ENCODE data around the gene CDHR3. TPM values are rescaled to one million over a fixed set of nuclear protein-coding genes. Genes with fewer than 3 reads are reported as not detected.
A peak's percentile ranks its signal among the peaks of the same experiment; 100 is the strongest.

Gene CDHR3
- total RNA-seq, 2 donors from 2014 or later, result 5.8 to 13.9 TPM

DNA sequence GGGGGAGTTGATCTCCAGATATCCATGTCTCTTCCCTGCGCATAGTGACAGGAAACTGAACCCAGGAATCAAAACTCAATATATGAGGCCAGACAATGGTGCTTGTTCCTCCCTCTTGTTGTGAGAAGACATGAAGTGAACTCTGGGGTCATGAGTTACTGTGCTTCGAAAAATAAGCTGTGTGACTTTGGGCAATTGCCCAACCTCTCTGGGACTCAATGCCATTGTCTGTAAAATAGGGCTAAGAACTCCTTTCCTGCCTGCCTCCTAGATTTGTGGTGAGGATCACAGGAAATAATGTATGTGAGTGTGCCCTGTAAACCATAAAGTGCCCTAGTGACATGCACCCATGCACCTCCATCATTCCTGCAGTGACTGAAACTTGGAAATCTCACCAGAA lies 100.6 kb downstream of the CDHR3 start:
- DNase-seq, result no peak
- H3K4me1 Mint-ChIP-seq, result peaks cover 15% of the 10 kb centered on the region
- H3K27ac Mint-ChIP-seq, result no peak overlapping the region
- H3K9me3 ChIP-seq (ENCODE audit: control insufficient read depth, low read length, poor library complexity, severe bottlenecking), result no peaks in the 10 kb centered on the region
- H3K4me3 Mint-ChIP-seq, result no peak overlapping the region
- ATAC-seq, result no peak
- H3K36me3 Mint-ChIP-seq (ENCODE audit: low read depth), result no peaks in the 10 kb centered on the region
- no peaks in the 10 kb centered on the region for H3K27me3 Mint-ChIP-seq

DNA sequence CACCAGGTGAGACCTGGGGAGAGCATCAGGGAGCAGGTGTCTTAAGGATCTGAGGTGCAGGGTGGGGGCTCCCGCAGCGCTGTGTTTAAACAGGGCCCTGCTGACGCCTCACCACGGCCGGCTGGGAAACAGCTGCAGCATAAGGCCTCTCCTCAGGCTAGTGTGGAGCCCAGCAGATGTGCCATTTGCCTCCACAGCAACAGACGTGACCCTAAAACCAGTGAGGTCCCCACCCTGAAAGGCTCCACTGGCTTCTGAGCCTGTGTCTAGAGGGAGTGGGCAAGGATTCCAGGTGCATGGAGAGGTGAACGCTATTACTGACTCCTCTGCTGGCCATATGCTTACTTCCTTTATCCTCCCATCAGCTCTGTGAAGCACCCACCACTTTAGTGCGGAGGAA lies 101.3 kb downstream of the CDHR3 start:
- no peaks in the 10 kb centered on the region for H3K36me3 Mint-ChIP-seq (ENCODE audit: low read depth)
- H3K27ac Mint-ChIP-seq, result no peak overlapping the region
- H3K27me3 Mint-ChIP-seq, result no peaks in the 10 kb centered on the region
- DNase-seq, result no peak
- no peak for ATAC-seq
- H3K9me3 ChIP-seq (ENCODE audit: control insufficient read depth, low read length, poor library complexity, severe bottlenecking), result no peaks in the 10 kb centered on the region
- peaks cover 20% of the 10 kb centered on the region for H3K4me1 Mint-ChIP-seq
- no peak overlapping the region for H3K4me3 Mint-ChIP-seq

DNA sequence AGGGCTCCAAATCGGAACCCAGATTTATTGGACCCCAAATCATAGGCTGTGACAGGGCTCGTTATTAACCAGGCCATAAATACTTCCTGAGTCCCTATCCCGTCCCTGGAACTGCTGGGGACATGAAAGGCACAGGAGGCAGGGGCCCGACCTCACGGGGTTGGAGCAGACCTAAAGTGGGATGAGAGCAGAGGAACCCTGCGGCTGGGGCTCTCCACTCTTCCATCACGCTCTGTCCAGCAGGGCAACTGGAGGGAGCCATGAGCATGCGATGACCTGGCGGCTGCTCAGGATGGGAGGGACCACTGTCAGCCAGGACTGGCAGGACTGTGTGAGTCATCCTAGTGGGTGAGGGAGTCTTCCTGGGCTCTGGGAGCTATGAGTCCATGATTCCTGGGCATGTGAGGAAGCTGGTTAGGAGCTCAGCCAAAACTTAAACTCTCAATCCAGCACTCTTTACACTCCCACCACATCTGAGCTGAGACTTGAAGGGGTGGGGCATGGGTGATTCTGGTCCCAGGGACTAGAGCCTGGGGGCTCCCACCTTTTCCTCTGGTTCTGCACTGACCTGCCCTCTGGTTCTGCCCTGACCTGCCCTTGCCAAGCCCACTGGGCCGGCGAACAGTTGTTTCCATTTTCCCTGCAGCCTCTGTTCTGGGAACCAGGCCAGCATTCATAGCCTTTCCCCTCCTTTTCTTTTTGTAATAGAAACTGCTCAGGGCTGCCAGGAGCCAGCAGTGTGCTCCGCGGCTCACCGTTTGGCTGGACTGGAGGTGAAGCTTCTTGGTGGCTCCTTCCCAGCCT lies 101.9 kb downstream of the CDHR3 start:
- Mint-ChIP-seq H3K27ac (no peak overlapping the region), H3K36me3 (ENCODE audit: low read depth) (no peaks in the 10 kb centered on the region), H3K4me1 (peaks cover 24% of the 10 kb centered on the region), H3K27me3 (no peaks in the 10 kb centered on the region), H3K4me3 (no peak overlapping the region)
- DNase-seq (no peak), ATAC-seq (no peak)
- no peaks in the 10 kb centered on the region for H3K9me3 ChIP-seq (ENCODE audit: control insufficient read depth, low read length, poor library complexity, severe bottlenecking)

DNA sequence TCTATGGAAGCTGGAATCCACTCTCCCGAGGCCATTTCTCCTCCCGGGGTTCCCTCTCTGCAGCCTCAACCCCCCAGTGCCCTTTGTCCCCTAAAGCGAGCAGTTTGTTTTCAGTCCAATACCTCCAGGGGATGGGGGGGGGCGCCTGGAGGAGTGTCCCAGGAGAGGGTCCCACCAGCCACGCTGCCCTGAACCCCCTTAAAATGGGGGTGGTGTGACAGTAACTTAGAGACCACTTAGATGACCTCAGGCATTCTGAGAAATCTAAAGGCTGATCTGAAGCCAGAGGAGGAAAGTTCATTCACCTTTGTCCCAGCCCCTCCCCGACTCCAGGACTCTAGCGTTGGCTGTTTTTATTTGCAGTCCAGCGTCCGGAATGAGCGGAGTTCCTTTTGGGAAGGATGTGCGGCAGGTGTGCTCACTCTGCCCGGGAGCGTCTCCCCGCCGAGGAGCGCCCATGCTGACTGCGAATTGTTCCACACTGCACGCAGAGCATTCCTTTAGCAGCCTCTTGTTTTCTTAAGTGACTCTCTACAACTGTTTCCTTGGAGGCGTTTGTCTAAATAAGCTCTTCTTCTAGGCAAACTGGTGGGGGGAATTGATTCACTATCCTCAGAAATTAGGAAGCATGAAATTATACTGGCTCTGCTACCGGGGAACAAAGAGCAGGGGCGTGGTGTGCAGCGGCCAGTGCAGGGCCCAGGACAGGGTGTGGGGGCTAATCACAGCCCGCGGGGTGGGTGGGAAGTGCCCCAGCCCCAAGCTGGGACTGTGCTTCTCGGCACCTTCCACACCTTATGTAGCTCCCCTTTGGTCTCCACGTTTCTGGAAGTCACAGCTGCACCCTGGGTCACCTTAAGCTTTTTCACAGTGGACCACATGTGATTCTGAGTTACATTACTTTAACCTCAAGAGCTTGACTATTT lies 102.8 kb downstream of the CDHR3 start:
- Mint-ChIP-seq H3K27ac (no peak overlapping the region), H3K4me3 (no peak overlapping the region), H3K4me1 (peaks cover 28% of the 10 kb centered on the region), H3K36me3 (ENCODE audit: low read depth) (no peaks in the 10 kb centered on the region), H3K27me3 (no peaks in the 10 kb centered on the region)
- H3K9me3 ChIP-seq (ENCODE audit: control insufficient read depth, low read length, poor library complexity, severe bottlenecking), result no peaks in the 10 kb centered on the region
- ATAC-seq (no peak), DNase-seq (no peak)

DNA sequence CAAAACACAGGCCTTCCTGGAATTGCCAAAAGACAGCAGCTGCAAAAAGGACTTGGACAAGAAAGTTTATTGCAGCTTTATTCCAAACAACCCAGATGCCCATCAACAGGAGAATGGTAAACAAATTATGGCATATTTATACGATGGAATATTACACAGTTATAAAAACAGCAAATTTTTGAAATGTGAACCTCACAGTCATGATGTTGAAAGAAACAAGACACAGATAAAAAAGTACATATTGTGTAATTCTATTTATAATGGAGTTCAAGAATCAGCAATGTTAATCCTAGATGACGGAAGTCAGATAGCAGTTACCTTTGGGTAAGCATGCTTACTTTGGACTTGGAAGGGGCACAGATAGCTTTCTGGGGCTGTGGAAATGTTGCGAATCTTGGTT lies 104.6 kb downstream of the CDHR3 start:
- no peak for ATAC-seq
- Mint-ChIP-seq H3K36me3 (ENCODE audit: low read depth) (no peaks in the 10 kb centered on the region), H3K4me1 (peaks cover 37% of the 10 kb centered on the region), H3K27ac (no peak overlapping the region), H3K27me3 (no peaks in the 10 kb centered on the region), H3K4me3 (no peak overlapping the region)
- no peaks in the 10 kb centered on the region for H3K9me3 ChIP-seq (ENCODE audit: control insufficient read depth, low read length, poor library complexity, severe bottlenecking)
- DNase-seq, result no peak

DNA sequence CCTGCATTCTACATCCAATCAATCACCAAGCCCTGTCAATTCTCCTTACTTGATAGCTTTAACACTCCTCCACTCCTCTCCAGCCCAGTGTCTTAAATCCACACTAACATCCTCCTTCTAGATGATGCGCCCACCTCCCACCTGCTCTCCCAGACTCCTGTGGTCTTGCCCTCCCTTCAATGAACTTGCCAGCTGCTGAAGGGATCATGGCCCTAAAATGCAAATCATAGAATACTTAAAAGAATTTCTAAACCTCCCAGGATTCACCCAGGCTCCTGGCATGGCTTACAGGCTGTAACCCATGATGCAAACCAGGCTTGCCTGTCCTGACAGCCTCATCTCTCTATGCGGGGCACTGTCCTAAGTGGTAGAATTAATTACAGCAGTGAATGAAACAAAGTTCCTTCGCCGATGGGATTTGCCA lies 105.5 kb downstream of the CDHR3 start:
- no peaks in the 10 kb centered on the region for H3K36me3 Mint-ChIP-seq (ENCODE audit: low read depth)
- no peak overlapping the region for H3K4me3 Mint-ChIP-seq
- no peaks in the 10 kb centered on the region for H3K27me3 Mint-ChIP-seq
- peaks cover 33% of the 10 kb centered on the region for H3K4me1 Mint-ChIP-seq
- H3K9me3 ChIP-seq (ENCODE audit: control insufficient read depth, low read length, poor library complexity, severe bottlenecking), result no peaks in the 10 kb centered on the region
- no peak for ATAC-seq
- DNase-seq, result no peak
- H3K27ac Mint-ChIP-seq, result peak overlapping the region; percentile 37

DNA sequence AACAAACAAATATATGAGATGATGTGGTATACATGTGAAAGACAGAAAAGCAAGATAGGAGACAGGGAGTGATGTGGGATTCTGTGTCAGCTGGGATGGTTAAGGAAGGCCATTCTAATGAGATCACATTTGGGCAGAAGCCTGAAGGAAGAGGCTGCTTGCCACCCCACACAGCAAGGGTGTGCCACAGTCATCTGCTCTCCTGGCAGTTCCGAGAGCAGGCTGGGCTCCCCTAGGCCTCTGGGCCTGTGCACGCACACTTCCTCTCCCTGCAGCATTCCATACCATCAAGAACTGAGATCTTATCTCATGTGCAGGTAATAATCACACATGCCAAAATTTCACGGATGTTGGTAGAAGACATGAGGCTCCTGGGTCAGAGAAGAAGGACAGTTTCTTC lies 105.9 kb downstream of the CDHR3 start:
- Mint-ChIP-seq H3K36me3 (ENCODE audit: low read depth) (no peaks in the 10 kb centered on the region), H3K4me1 (peaks cover 37% of the 10 kb centered on the region), H3K27ac (peak overlapping the region; percentile 37), H3K27me3 (no peaks in the 10 kb centered on the region), H3K4me3 (no peak overlapping the region)
- DNase-seq, result no peak
- no peaks in the 10 kb centered on the region for H3K9me3 ChIP-seq (ENCODE audit: control insufficient read depth, low read length, poor library complexity, severe bottlenecking)
- no peak for ATAC-seq

DNA sequence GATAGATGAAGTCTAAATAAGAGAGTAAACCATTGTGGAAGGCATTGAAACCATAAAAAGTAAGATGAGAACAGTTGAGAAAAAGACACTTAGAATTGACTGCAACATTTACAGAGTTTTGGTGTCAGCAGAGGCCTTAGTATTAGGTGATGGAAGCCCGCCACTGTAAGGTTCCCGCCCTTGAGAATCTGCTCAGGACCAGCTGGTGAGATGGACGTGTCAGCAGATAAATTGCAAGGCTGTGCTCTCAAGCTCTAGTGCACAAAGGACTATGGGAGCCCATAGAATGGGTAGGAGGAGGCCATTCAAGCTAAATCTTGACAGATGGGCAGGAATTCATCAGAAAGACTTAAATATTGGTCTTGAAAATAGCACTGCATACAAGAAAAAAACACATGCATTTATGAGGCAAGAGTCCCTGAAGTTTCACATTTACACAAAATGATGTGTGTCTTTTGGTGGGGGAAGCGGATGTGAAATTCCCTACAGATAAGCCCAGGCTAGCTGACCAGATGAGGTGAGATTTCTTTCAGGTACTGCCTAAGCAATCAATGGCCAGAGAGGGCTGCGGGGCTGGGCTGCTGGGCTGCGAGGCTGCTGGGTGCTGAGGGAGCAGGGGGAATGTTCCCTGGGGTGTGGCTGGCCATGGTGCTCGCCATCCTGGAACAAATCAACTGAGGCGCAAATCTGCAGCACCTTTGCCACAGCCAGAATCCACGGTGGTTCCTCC lies 106.6 kb downstream of the CDHR3 start:
- Mint-ChIP-seq H3K27ac (peak overlapping the region; percentile 94), H3K27me3 (no peaks in the 10 kb centered on the region), H3K36me3 (ENCODE audit: low read depth) (no peaks in the 10 kb centered on the region), H3K4me3 (no peak overlapping the region), H3K4me1 (peaks cover 42% of the 10 kb centered on the region)
- H3K9me3 ChIP-seq (ENCODE audit: control insufficient read depth, low read length, poor library complexity, severe bottlenecking), result no peaks in the 10 kb centered on the region
- DNase-seq, result no peak
- no peak for ATAC-seq

DNA sequence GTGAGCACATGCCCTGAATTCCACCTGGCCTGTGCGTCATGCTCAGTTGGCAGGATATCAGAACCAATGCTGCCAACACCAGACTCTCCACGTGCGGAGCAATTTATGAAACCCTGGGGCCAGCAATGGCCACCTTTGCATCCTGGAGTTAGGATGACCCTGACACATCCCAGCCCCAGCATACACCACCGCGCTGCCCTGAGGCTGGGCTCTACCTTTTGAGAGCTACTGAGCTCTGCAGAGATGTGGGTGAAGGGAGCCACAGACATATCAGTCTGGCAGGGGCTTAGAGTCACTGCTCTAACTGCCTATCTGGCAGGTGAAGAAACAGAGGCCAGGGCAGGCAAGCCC lies 107.1 kb downstream of the CDHR3 start:
- Mint-ChIP-seq H3K4me1 (peaks cover 43% of the 10 kb centered on the region), H3K36me3 (ENCODE audit: low read depth) (no peaks in the 10 kb centered on the region), H3K4me3 (peak overlapping the region; percentile 19), H3K27me3 (no peaks in the 10 kb centered on the region), H3K27ac (peak overlapping the region; percentile 94)
- no peak for ATAC-seq
- DNase-seq, result no peak
- no peaks in the 10 kb centered on the region for H3K9me3 ChIP-seq (ENCODE audit: control insufficient read depth, low read length, poor library complexity, severe bottlenecking)

DNA sequence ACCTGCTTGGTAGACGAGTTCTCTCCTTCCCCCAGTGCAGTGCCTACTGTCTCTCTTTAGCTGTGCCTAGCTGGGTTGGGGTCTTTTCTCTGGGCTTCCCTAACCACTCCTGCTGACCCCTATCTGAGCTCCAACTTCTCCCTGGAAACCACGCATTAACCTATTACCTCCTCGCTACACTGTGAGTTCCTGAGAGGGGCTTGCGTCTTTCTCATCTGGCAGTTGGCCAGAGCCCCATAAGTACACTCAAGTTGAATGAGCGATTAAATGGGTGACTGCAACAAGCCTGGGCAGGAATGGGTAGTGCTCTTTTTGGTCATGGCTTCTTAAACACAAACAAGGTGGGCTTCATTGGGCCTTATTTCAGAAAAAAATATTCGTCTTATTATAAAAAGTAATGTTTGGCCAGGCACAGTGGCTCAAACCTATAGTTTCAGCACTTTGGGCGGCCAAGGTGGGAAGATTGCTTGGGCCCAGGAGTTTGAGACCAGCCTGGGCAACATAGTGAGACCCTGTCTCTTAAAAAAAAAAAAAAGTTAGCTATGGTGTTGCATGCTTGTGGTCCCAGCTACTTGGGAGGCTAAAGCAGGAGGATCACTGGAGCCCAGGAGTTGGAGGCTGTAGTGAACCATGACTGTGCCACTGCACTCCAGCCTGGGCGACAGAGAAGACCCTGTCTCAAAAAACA lies 107.6 kb downstream of the CDHR3 start:
- no peak for ATAC-seq
- Mint-ChIP-seq H3K4me3 (peak overlapping the region; percentile 12), H3K27ac (peak overlapping the region; percentile 94), H3K4me1 (peaks cover 43% of the 10 kb centered on the region), H3K36me3 (ENCODE audit: low read depth) (no peaks in the 10 kb centered on the region), H3K27me3 (no peaks in the 10 kb centered on the region)
- H3K9me3 ChIP-seq (ENCODE audit: control insufficient read depth, low read length, poor library complexity, severe bottlenecking), result no peaks in the 10 kb centered on the region
- DNase-seq, result no peak

DNA sequence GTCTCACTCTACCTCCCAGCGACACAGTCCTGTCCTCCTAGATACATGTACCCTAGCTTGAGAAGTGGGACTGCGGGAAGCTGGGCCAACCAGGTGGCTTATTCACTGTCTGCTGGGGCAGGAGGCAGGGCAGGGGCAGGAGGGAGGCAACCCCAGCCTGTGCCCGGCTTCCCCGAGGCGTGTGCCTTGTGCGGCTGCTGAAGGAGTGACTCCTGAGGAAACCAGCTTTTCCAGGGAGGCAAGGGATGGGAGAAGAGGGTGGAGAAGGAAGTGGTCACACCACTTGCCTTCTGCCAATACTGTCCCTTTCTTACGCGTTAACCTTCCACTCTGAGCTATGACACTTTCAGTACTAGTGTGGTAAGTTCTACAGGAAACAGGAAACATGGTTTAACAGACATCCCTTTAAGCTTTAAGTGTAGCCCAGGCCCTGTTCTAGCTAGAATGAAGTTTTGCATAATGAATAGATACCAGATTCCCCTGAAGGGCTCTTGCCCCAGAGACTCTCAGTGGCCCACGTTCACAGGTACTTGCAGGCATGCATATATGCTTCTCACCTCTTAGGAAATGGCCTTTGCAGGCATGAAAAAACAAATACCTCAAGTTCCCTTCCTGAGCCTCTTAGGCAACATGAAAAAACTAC lies 108.4 kb downstream of the CDHR3 start:
- Mint-ChIP-seq H3K4me3 (peak overlapping the region; percentile 64), H3K4me1 (peaks cover 43% of the 10 kb centered on the region), H3K27ac (peak overlapping the region; percentile 94), H3K27me3 (no peaks in the 10 kb centered on the region), H3K36me3 (ENCODE audit: low read depth) (no peaks in the 10 kb centered on the region)
- no peaks in the 10 kb centered on the region for H3K9me3 ChIP-seq (ENCODE audit: control insufficient read depth, low read length, poor library complexity, severe bottlenecking)
- DNase-seq (no peak), ATAC-seq (peak; percentile 97)

DNA sequence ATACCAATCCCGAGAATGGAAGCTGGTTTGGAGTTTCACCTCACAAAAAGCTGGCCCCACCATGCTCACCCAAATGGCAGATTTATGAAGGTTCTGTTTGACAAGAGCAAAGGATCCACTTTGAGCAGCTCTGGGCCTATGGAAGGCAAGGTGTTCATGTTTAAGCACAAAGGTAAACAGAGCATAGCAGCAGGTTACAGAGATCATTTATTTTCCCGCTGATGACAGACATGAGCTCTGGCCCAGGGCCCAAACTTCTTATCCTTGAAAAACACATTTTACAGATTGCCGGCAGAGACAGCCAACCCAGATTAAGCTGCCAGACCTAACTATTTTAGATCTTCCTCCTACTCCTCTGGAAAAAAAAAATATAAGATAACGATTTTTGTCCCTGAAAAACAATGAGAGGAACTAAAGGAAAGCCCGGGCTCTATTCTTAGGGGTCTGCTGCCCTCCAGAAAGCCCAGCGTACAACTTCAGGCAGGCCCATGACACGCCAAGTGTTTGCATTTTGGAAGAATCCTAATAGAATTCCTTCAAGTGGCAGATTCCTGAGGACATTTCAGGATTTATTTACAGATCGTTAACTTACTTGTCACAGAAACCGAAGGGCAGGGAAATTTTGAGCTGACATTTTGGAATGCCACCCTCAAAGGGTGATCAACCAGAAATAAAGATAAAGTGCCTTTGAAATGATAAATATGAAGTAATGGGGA lies 109.1 kb downstream of the CDHR3 start:
- Mint-ChIP-seq H3K27ac (peak overlapping the region; percentile 94), H3K36me3 (ENCODE audit: low read depth) (no peaks in the 10 kb centered on the region), H3K27me3 (no peaks in the 10 kb centered on the region), H3K4me1 (peaks cover 43% of the 10 kb centered on the region), H3K4me3 (peak overlapping the region; percentile 53)
- ATAC-seq, result peak; percentile 4
- no peaks in the 10 kb centered on the region for H3K9me3 ChIP-seq (ENCODE audit: control insufficient read depth, low read length, poor library complexity, severe bottlenecking)
- DNase-seq, result no peak

All from T-helper 17 cell (primary cell).